CD14-positive monocyte (primary cell): ENCODE data around the gene LOC128125822.

Experiments
- DNase-seq, 3 donors: peaks; one replicate each; pipeline ENCODE4 v3.0.0-alpha.2; 2011 to 2022
- H2AFZ ChIP-seq: 2 replicates; pipeline ENCODE4 v1.6.0; 2012; ENCODE audit warnings: mild to moderate bottlenecking, low read depth, low read length, inconsistent platforms; ENCODE audit not compliant: insufficient read depth, poor library complexity, severe bottlenecking
- H3K27ac ChIP-seq, 2 donors: 1 replicate in 1 of 2; 2 replicates in 1 of 2; pipeline ENCODE4 v1.5.1; 2012 to 2013; ENCODE audit warnings: low read length in 2 of 2, control low read depth in 1 of 2, inconsistent platforms in 1 of 2, low read depth in 1 of 2, mild to moderate bottlenecking in 1 of 2
- H3K27me3 ChIP-seq, 2 donors: one replicate each; pipeline versions ENCODE4 v1.6.0 to v1.6.1; 2011 to 2013; ENCODE audit warnings: low read length in 2 of 2; ENCODE audit not compliant: control insufficient read depth in 2 of 2, insufficient read depth in 2 of 2
- H3K36me3 ChIP-seq, 2 donors: replicated peaks in 1 of 2; 1 replicate in 1 of 2; 2 replicates in 1 of 2; pipeline versions ENCODE4 v1.5.1 to v1.6.1; 2012 to 2013; ENCODE audit warnings: low read length in 2 of 2, control low read depth in 1 of 2, inconsistent platforms in 1 of 2, mild to moderate bottlenecking in 1 of 2; ENCODE audit not compliant: insufficient read depth in 2 of 2, control insufficient read depth in 1 of 2
- H3K4me1 ChIP-seq, 2 donors: 1 replicate in 1 of 2; 2 replicates in 1 of 2; pipeline versions ENCODE4 v1.5.1 to v1.6.1; 2012 to 2013; ENCODE audit warnings: low read length in 2 of 2, control low read depth in 1 of 2, inconsistent platforms in 1 of 2, mild to moderate bottlenecking in 1 of 2, moderate library complexity in 1 of 2; ENCODE audit not compliant: insufficient read depth in 2 of 2, control insufficient read depth in 1 of 2
- H3K4me2 ChIP-seq: replicated peaks from 2 replicates; pipeline ENCODE3; 2012; ENCODE audit warnings: low read length, moderate library complexity, mild to moderate bottlenecking; ENCODE audit not compliant: poor library complexity, severe bottlenecking; ENCODE audit errors: extremely low read depth
- H3K4me3 ChIP-seq, 3 experiments: fragments of 200-600 bp in 1 of 3; sonication (generic) in 1 of 3; replicated peaks in 1 of 3; 1 replicate in 2 of 3; 2 replicates in 1 of 3; pipeline ENCODE4 v1.5.1; 2011 to 2013; ENCODE audit warnings: low read length in 3 of 3, mild to moderate bottlenecking in 3 of 3, control low read depth in 2 of 3, low read depth in 2 of 3, inconsistent platforms in 1 of 3, moderate library complexity in 1 of 3
- H3K79me2 ChIP-seq: 2 replicates; pipeline ENCODE4 v1.6.0; 2012; ENCODE audit warnings: mild to moderate bottlenecking, control low read depth, inconsistent platforms, low read length, moderate library complexity; ENCODE audit not compliant: insufficient read depth
- H3K9ac ChIP-seq: 2 replicates; pipeline ENCODE4 v1.6.0; 2017; ENCODE audit warnings: low read length, mild to moderate bottlenecking; ENCODE audit not compliant: insufficient read depth, poor library complexity, severe bottlenecking
- H3K9me3 ChIP-seq, 2 donors: replicated peaks in 1 of 2; 1 replicate in 1 of 2; 2 replicates in 1 of 2; pipeline versions ENCODE4 v1.5.1 to v1.6.1; 2012 to 2013; ENCODE audit warnings: low read length in 2 of 2, control low read depth in 1 of 2; ENCODE audit not compliant: control insufficient read depth in 1 of 2, insufficient read depth in 1 of 2
- H4K20me1 ChIP-seq: 2 replicates; pipeline ENCODE4 v1.6.0; 2012; ENCODE audit warnings: mild to moderate bottlenecking, low read length, control low read depth, moderate library complexity; ENCODE audit not compliant: insufficient read depth
- H3K27ac Mint-ChIP-seq, 7 donors: one replicate each; pipeline ENCODE4 v1.8.0; 2020; ENCODE audit warnings: mild to moderate bottlenecking in 7 of 7, mixed read lengths in 7 of 7, moderate library complexity in 6 of 7, inconsistent platforms in 2 of 7
- H3K27me3 Mint-ChIP-seq, 3 donors: one replicate each; pipeline ENCODE4 v1.8.0; 2021 to 2022; ENCODE audit warnings: low read depth in 3 of 3, mild to moderate bottlenecking in 3 of 3, mixed read lengths in 3 of 3, moderate library complexity in 3 of 3, inconsistent platforms in 1 of 3
- H3K36me3 Mint-ChIP-seq, 2 donors: one replicate each; pipeline ENCODE4 v1.8.0; 2020; ENCODE audit warnings: mixed read lengths in 2 of 2, inconsistent platforms in 1 of 2, mild to moderate bottlenecking in 1 of 2
- H3K4me1 Mint-ChIP-seq: one replicate; pipeline ENCODE4 v1.8.0; 2020; ENCODE audit warnings: mild to moderate bottlenecking, mixed read lengths
- H3K4me3 Mint-ChIP-seq, 2 donors: one replicate each; pipeline ENCODE4 v1.8.0; 2020; ENCODE audit warnings: mild to moderate bottlenecking in 2 of 2, mixed read lengths in 2 of 2, moderate library complexity in 1 of 2
- H3K9me3 Mint-ChIP-seq, 7 donors: one replicate each; pipeline ENCODE4 v1.8.0; 2020 to 2022; ENCODE audit warnings: mixed read lengths in 7 of 7, mild to moderate bottlenecking in 6 of 7, moderate library complexity in 6 of 7, inconsistent platforms in 2 of 7
- WGBS: methylation state at CpG from one replicate; pipeline ENCODE4 v1.1.5; 2013; ENCODE audit warnings: missing lambda C conversion rate; ENCODE audit not compliant: insufficient coverage; 5-methylcytosine and 5-hydroxymethylcytosine counted together
- intact Hi-C, 2 donors: fragments of 100-400 bp; cut with micrococcal nuclease; formaldehyde crosslinking; loops; one replicate each; pipeline versions ENCODE4 v1.15.0 to v1.15.1; 2023
- TF ChIP-seq, protein P1 (sequence below): fragments of 200-600 bp; IDR thresholded peaks from one replicate; pipeline ENCODE4 v1.8.0; 2022; ENCODE audit warnings: antibody characterized with exemption, mild to moderate bottlenecking

The LOC128125822 gene

DNA sequence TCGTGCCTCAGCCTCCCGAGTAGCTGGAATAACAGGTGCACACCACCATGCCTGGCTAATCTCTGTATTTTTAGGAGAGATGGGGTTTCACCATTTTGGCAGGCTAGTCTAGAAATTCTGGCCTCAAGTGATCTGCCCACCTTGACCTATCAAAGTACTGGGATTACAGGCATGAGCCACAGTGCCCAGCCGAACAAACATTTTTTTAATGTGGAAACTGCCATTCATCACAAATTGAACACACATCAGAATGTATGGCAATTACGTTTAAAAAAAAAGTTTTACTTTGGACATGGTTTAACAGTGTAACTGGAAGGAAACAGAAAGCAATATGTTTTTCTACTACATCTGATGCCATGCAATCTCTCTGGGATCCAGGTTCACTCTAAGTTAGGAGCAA is 38.3 kb upstream of the LOC128125822 start:
- H3K4me2 ChIP-seq, result no peak overlapping the region
- H3K27ac ChIP-seq, result no peak overlapping the region
- 80% methylated on average over 1 of the region's 4 CpGs for WGBS
- Mint-ChIP-seq H3K27ac (no peak overlapping the region), H3K4me1 (no peaks in the 10 kb centered on the region), H3K9me3 (peaks cover 0 to 3% (median 0%) of the 10 kb centered on the region in 7 donors), H3K36me3 (no peaks in the 10 kb centered on the region), H3K27me3 (peaks cover 0 to 3% (median 0%) of the 10 kb centered on the region in 3 donors), H3K4me3 (no peak overlapping the region)
- H3K36me3 ChIP-seq, result no peaks in the 10 kb centered on the region
- H3K9me3 ChIP-seq, result no peaks in the 10 kb centered on the region
- H3K27me3 ChIP-seq, result no peaks in the 10 kb centered on the region
- no peak overlapping the region for H2AFZ ChIP-seq
- no peaks in the 10 kb centered on the region for H4K20me1 ChIP-seq
- H3K4me3 ChIP-seq, result no peak overlapping the region
- no peaks in the 10 kb centered on the region for H3K79me2 ChIP-seq
- TF ChIP-seq, protein P1, sequence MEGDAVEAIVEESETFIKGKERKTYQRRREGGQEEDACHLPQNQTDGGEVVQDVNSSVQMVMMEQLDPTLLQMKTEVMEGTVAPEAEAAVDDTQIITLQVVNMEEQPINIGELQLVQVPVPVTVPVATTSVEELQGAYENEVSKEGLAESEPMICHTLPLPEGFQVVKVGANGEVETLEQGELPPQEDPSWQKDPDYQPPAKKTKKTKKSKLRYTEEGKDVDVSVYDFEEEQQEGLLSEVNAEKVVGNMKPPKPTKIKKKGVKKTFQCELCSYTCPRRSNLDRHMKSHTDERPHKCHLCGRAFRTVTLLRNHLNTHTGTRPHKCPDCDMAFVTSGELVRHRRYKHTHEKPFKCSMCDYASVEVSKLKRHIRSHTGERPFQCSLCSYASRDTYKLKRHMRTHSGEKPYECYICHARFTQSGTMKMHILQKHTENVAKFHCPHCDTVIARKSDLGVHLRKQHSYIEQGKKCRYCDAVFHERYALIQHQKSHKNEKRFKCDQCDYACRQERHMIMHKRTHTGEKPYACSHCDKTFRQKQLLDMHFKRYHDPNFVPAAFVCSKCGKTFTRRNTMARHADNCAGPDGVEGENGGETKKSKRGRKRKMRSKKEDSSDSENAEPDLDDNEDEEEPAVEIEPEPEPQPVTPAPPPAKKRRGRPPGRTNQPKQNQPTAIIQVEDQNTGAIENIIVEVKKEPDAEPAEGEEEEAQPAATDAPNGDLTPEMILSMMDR, result no peak
- intact Hi-C loops, result no loop called here
- H3K9ac ChIP-seq, result no peak overlapping the region
- no peaks in the 10 kb centered on the region for H3K4me1 ChIP-seq
- no peak for DNase-seq

DNA sequence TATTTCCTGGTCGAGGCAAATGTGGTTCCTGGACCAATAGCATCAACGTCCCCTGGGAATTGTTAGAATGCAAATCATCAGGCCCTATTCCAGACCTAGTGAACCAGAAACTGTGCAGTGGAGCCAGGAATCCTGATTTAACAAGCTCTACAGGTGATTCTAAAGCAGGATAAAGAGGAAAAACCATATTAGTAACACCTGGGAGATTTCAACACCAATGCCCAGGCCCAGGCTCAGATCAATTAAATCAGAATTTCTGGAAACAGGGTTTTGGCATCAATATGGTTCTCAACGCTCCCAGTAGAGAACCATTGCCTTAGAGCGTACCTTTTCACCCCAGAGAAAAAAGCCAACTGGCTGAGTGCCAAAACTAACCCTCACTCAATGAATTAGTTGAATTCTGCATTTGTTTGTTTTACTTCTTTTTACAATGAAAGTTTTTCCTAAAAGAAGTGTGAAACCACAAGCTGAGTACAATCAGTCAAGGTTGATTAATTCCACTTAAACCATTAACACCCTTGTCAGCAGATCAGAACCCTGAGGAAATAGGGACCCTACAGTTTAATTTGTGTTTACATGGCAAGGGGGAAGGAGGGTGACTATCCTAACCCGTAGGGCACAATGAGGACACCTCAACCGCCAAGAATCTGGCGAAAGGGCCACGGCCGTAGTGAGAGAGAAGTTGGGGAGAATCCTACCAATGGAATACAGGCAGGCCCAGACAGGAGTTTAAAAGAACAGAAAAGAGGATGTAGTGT is 34.9 kb upstream of the LOC128125822 start:
- H3K9ac ChIP-seq, result no peak overlapping the region
- peaks cover 2% of the 10 kb centered on the region for H3K4me1 Mint-ChIP-seq
- H3K36me3 ChIP-seq, result no peaks in the 10 kb centered on the region
- no peaks in the 10 kb centered on the region for H3K79me2 ChIP-seq
- H3K4me2 ChIP-seq, result no peak overlapping the region
- no peak overlapping the region for H3K4me3 ChIP-seq
- no peak overlapping the region for H3K4me3 Mint-ChIP-seq
- 83% methylated on average over 1 of the region's 9 CpGs for WGBS
- H4K20me1 ChIP-seq, result no peaks in the 10 kb centered on the region
- peaks cover 1 to 4% (median 3%) of the 10 kb centered on the region in 3 donors for H3K27me3 Mint-ChIP-seq
- no peak overlapping the region for H3K27ac ChIP-seq
- no peaks in the 10 kb centered on the region for H3K9me3 ChIP-seq
- H3K36me3 Mint-ChIP-seq, result no peaks in the 10 kb centered on the region
- TF ChIP-seq, protein P1, result no peak
- no peaks in the 10 kb centered on the region for H3K27me3 ChIP-seq
- no peak overlapping the region for H3K27ac Mint-ChIP-seq
- no peak for DNase-seq
- H3K9me3 Mint-ChIP-seq, result peaks cover 0 to 3% (median 2%) of the 10 kb centered on the region in 7 donors
- no peaks in the 10 kb centered on the region for H3K4me1 ChIP-seq
- no peak overlapping the region for H2AFZ ChIP-seq
- intact Hi-C loops, result no loop called here
